ENCODE data around the gene HEATR3.

HEATR3 gene

GRCh38 chr16:50153596-50154419 lies 88.0 kb downstream of the HEATR3 start:
- DNase-seq = no peak

- no peak for DNase-seq
Measured at GRCh38 chr16:50154420-50154950, 88.7 kb downstream of the HEATR3 start.

DNA sequence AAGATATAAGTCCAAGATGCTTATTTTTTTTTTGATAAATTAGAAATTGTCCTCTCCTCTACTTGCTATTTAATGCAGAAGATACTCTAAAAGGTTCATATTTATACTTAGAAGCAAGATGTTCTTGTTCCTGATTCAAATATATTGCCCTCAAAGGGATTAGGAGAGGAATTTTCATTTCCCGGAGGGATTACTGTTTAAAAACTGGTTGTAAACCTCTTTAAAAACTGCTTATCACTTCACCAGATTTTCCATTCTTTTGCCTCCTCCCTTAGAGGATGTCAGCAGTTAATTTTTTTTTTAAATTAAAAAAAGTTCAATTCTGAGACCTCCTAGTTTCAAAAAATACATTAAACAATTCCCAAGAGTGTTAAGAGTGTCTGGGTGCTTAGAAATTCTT lies 90.2 kb downstream of the HEATR3 start:
- no peak for DNase-seq

Data from effector CD8-positive, alpha-beta T cell (primary cell).